GM12873 (cell line): ENCODE results near the gene WIPI1.

ENCODE experiments used
- TF ChIP-seq, protein P1 (sequence below): IDR thresholded peaks from 2 replicates; pipeline ENCODE4 v1.5.1; 2012; ENCODE audit warnings: low read depth, mild to moderate bottlenecking, moderate library complexity, low read length, control low read depth; ENCODE audit not compliant: insufficient read depth; ENCODE audit errors: missing control alignments

The WIPI1 gene

DNA sequence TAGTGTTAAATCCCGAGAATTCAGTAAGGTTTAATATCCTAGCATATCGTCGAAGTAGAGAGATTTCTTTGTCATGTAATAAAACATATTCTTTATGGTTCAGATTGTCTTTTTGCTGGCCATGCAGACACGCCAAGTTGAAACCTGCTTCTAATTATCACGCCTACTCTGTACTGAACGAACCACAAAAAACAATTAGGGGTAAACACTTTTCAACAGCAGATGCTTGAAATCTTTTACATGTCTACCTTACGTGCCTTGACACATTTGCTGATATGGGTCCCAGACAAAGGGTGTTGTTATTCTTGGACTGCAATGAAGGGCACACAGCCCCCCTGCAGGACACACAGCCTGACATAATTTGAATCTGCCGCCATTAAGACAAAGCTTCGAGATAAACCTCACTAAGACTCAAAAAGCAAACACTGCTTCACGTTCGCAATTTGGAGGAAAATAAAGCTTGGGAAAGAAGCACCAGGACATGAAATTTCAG lies 13.3 kb downstream of the WIPI1 start:
- TF ChIP-seq, protein P1, sequence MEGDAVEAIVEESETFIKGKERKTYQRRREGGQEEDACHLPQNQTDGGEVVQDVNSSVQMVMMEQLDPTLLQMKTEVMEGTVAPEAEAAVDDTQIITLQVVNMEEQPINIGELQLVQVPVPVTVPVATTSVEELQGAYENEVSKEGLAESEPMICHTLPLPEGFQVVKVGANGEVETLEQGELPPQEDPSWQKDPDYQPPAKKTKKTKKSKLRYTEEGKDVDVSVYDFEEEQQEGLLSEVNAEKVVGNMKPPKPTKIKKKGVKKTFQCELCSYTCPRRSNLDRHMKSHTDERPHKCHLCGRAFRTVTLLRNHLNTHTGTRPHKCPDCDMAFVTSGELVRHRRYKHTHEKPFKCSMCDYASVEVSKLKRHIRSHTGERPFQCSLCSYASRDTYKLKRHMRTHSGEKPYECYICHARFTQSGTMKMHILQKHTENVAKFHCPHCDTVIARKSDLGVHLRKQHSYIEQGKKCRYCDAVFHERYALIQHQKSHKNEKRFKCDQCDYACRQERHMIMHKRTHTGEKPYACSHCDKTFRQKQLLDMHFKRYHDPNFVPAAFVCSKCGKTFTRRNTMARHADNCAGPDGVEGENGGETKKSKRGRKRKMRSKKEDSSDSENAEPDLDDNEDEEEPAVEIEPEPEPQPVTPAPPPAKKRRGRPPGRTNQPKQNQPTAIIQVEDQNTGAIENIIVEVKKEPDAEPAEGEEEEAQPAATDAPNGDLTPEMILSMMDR = no peak

DNA sequence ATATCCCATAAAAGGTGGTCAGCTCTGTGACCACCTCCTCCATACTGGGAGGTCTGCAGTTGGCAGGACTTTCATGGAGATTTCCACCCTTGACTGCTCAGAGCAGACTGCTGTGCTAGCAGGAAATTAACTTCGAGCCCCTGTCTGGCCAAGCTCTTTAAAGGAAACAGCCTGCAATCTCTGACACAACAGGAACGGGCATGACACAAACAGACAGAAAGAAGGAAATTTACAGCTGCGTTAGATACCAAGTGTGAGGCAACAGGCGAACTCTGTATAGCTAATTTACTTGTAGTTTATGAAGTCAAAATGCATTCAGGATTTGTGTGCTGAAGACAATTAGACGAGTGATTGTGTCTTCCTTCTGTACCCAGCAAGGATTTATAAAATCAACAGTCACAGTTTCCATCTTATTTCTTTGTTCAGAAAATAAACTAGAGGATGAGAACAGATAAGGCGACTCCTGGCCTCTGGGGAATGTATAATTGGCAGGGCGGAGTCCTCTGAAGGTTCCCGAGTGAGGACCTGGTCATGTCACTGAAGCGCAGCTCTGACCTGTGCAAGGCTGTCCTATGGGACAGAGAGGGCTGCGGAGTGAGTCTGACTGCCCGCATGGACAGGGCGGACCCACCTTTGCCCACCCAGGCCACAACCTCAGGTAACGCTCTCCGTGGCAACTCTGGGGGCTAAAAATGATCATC lies 16.1 kb downstream of the WIPI1 start:
- TF ChIP-seq, protein P1 = no peak

DNA sequence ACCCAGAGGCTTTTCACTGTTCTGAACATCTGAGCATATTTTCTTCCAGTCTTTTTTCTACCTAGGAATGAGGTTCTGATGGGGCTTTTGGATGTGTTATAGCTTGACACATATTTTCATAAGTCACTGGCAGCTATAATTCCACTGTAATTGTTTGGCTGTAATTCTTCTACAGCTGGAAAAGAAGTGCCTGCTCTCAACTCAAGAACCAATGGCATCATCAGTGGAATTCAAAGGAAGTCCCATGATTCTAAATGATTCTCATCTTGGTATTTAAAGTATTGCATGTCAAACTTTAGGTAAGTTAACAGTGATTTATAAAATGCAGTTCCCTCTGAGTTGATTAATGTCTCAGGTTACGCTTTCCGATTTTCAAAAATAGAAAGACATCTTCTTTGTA lies 16.8 kb downstream of the WIPI1 start:
- TF ChIP-seq, protein P1 = no peak

DNA sequence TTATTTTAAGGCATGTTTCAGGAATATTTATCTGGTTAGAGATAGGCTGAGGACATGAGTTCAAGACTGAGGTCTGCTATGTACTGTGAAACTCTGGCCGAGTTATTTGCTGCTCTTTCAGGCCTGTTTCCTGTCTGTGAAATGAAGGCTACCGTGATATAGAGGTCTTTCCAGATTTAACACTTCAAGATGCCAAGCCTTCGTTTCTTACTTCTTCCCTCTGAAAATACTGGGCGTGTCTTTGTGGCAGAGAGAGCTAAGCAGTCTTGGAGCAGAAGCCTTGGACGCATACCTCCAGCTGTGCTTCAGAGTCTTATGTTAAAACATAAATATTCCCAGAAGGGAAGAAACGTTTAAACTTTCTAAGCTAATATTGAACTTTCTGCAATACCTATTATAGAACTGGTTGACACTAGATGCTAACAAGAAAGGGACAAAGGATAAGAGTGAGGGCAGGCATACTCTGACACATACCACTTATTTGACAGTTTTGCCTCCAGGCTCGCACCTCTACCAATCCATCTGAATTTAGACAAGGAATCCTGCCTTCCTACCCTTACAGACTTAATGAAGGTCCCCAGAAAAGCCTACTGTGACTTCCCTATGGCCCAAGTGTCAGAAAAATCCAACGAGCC lies 17.5 kb downstream of the WIPI1 start:
- TF ChIP-seq, protein P1 = no peak

DNA sequence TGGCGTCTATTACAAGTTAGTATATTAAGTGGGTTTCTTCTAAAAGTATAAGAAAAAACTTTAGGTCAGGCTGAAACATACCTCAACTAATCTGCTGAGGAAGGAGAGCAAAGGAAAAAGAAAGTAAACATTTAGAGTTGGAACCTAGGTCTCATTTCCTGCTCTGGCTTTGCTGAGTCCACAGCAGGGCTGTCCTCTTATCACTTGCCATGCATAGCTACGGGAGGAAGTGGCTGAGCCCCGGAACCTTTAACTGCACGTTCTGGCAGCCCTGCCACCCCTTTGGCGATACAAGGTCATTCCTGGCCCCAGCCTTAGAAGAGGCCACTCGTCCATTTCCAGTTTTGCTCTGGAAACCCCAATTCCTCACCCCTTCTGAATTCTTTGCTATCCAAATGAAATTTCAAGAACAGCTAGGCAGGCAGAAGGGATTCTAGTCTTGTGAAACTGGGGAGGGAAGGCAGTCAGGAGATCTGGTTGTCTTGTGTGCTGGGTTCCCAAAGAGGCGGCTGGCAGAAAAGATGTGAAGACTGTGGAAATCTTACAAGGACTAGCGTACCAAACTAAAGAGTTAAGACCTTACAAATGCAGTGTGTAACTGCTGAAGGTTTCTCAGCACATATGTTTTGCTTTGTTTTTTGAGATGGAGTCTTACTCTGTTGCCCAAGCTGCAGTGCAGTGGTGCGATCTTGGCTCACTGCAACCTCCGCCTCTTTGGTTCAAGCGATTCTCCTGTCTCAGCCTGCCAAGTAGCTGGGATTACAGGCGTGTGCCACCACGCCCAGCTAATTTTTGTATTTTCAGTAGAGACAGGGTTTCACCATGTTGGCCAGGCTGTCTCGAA lies 19.1 kb downstream of the WIPI1 start:
- TF ChIP-seq, protein P1 = no peak

DNA sequence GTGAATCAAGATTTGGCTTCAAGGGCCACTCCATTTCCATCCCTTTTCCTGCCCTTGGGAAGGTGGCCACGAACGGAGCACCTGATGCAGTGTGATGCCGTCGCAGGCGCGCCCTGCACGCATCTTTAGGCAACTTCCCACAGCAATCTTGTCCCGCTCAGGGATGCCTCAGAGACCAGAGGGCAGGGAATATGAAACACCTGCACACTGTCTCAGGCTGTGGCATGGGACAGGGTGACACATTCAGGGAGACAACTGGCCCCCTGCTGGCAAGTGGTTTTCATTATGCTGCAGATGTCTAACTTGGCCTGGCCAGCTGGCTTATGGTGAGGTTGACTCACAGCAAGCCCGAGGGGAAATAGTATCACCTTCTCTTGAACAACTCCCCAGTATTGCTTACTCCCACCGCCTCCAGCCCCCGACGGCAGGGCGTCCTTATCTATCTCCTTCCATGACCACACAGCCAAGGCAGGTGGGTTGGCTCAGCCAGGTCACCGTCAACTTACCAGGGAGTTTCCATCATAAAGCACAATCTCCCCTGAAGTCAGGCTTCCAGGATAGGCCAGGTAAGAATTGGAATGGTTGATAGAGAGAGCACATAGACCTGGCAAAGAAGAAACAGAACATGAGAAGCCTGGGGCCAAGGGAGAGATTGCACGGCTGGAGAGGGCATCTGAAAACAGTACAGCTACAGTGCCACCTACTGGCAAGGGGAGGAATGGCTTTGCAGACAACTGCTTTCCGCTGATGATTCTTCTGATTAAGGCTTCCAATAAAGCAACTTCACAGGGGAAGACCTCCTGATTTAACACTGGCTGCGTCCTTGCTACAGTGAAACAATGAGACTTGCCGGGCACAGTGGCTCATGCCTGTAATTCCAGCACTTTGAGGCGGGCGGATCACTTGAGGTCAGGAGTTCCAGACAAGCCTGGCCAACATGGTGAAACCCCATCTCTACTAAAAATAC lies 21.1 kb downstream of the WIPI1 start:
- TF ChIP-seq, protein P1 = peak; percentile 98
